HG03469 (cell line): ENCODE data around the gene CABP5.

Experiments
- ATAC-seq: cut with Tn5 transposase; IDR thresholded peaks from one replicate; pipeline ENCODE4 v1.9.1; 2021; ENCODE audit warnings: mild to moderate bottlenecking, moderate library complexity, moderate number of reproducible peaks; ENCODE audit not compliant: unreplicated experiment

The CABP5 gene

DNA sequence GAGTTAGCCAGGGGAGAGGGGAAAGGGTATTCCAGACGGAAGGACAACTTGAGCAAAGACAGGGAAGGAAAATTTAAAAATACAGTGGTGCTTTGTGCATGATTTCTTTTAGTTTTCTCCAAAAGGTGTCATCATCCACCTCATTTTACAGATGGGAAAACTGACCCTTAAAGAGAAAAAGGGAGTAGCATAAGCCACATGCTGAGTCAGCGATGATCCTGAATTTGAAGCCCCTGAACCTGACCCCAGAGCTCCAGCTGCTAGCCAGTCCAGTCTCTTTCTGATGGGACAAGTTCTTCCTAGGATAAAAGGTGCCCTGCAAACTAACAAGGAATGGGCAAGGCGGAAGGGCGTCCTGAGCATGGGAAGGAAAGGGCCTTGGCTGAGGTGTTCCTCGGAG, 10.3 kb downstream of the CABP5 start:
- no peak for ATAC-seq

DNA sequence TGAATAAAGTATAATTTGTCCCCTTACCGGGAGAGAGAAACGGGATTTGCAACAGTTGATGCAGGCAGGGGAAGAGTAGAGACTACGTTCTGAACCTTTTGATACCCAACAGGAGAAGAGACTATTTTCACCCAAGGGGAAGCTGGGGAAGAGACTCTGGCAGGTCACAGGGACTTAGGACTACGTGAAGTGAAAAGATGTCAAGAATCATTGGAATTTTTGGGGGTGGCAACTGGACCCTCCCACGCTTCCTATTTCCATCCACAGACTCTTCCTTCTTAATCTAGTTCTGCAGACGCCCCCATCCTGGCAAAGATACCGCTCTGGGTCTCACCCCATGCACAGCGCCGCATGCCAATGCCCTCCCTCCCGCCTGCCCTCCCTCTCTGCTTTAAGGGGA, 13.8 kb downstream of the CABP5 start:
- ATAC-seq = no peak

DNA sequence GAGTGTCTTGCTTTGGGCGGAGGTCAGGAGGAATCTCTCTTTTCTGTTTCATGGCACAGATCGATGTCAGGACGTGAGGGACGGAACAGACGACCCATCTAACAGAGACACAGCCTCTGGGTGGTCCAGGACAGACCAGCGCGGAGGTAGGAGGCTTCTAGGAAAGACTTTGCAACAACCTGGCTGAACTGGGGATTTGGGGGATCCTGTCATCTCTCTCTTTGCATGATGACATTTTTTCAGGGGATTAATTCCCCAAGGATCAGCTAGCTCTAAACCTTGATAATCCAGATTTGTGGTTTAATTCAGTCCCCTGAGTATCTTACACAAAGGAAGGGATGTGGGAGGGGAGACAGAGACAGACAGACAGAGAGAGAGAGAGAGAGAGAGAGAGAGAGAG, 14.4 kb downstream of the CABP5 start:
- ATAC-seq = no peak

DNA sequence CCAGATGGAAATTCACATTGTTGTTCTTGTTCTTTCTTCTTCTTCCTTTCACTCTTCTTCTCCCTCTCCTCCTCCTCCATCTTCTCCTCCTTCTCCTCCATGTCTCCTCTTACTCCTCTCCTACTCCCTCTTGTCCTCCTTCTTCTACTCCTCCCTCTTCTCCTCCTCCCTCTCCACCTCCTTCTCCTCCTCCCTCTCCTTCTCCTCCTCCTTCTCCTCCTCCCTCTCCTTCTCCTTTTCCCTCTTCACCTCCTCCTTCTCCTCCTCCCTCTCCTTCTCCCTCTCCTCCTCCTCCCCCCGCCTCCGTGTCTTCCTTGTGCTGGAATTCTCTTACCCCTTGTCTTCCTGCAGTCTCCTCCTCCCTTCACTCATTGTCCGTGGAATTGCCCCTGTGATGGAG, 18.4 kb downstream of the CABP5 start:
- no peak for ATAC-seq

DNA sequence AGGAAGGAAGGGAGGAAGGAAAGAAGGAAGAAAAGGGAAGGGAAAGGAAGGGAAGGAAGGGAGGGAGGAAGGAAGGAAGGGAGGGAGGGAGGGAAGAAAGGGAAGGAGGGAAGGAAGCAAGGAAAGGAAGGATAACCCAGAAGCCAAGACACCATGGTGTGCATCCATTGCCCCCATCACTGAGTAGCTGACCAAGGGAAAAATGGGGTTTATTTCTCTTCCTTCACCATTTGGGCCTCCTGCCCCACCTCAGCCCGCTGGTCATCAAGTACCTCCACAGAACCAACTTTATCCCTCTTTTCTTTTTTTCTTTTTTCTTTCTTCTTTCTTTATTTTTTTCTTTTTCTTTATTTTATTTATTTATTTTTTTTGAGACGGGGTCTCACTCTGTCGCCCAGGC, 20.4 kb downstream of the CABP5 start:
- no peak for ATAC-seq

DNA sequence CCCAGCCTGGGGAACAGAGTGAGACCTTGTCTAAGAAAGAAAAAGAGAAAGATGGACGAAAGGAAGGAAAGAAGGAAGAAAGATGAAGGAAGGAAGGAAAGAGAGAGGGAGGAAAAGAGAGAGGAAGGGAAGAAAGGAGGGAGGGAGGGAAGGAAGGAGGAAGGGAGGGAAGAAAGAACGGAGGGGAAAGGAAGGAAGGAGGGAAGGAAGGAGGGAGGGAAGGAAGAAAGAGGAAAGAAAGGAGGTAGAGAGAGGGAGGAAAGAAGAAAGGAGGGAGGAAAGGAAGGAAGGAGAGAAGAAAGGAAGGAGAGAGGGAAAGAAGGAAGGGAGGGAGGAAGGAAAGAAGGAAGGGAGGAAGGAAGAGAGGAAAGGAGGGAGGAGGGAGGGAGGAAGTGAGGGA, 20.9 kb downstream of the CABP5 start:
- no peak for ATAC-seq

DNA sequence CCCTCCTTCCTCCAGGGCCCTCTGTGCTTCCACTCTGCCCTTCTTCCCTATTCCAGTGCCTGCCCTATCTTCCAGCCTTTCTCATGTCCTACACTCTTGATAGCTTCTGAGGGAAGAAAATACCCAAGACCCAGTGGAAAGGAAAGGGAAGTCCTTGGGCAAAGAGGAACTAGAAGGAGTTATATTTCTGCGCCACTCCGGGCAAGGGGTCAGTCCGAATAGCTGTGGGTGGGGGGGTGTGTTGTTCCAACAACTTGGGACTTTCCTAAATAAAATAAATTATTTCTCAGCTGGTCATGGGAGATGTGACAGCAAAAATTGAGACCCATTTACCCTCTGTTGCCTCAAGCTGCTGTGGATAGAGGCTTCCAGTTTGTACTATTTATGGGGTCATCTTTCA, 23.2 kb downstream of the CABP5 start:
- ATAC-seq = no peak

DNA sequence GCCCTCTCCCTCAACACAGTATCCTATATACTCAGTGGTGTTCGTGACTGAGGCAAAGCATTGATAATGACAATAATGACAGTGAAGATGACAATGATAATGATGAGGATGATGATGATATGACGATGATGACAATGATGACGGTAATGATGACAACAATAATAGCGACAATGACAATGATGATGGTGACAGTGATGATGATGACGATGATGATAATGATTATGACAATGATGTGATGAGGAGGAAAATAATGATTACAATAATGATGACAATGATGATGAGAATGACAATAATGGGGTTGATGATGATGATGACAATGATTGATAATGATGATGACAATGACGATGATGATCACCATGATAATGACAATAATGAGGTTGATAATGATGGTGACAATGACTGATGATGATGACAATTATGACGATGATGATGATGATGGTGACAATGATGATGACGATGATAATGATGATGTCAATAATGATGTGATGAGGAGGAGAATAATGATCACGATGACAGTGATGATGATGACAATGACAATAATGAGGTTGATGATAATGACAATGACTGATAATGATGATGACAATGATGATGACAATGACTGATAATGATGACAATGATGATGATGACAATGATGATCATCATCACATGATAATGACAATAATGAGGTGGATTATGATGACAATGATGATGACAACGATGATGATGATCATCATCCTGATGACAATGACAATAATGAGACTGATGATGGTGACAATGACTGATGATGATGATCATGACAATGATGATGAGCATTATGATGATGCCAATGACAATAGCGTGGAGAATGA, 32.7 kb downstream of the CABP5 start:
- ATAC-seq = no peak

DNA sequence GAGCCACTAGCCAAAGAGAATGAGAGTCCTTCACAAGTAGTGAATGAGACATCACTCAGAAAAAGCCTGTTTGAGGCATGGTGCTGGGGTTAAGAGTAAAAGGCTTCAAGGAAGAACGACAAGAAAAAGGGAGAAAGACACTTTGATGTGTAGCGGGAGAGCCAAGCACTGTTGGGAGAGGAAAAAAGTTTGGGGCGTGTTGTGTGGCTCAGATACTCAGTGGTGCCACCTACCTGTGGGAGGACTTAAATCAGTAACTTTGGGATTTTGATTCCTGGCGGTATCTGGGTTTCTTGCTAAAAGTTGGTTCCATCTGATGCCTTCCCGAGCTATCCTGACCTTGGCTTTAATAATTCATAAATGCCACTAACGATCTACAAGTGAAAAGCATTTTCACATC, 37.1 kb downstream of the CABP5 start:
- no peak for ATAC-seq

DNA sequence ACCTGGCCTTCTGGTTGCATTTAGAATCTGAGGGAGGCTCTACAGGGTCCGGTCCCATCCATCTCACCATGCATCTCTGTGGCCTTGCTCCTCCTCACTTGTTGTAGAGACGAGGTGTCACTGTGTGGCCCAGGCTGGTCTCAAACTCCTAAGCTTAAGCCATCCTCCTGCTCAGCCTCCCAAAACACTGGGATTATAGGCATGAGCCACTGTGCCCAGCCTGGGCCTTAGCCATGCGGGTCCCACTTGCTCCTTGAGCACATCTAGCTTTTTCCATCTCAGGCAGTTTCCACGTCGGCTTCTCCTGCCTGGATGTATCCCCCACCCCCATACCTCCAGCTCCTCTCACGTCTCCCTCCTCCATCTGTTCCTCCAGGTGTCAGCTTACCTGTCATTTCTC, 39.6 kb downstream of the CABP5 start:
- ATAC-seq = no peak

DNA sequence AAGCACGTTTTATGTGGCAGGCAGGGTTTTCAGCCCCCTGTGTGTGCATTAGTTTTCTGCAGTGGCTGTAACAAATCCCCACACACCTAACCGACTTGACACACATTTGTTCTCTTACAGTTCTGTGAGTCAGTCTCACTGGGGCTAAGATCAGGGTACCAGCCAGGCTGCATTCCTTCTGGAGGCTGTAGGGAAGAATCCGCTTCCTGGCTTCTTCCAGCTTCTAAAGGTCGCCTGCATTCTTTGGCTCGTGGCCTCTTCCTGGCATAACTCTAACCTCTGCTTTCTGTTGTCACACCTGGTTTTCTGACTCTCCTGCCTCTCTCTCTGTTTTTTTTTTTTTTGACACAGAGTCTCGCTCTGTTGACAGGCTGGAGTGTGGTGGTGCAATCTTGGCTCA, 43.0 kb downstream of the CABP5 start:
- no peak for ATAC-seq

DNA sequence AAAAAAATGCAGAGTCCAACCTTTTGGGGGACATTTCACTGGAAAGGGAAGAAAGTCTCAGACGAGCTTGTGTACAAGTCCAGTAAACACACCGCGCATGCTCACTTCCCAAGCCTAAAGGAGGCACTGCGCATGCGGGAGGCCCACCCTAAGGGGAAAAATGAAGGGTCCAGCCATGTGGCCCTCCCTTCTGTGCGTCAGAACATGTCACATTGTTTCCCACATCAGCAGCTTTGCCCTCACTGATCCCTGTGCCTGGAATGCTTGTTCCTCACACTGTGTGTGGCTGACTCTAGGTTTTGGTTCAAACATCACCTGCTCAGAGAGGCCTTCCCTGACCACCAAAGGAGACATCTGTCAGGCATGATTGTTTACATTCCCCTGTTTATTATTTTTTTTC, 45.1 kb downstream of the CABP5 start:
- ATAC-seq = no peak

DNA sequence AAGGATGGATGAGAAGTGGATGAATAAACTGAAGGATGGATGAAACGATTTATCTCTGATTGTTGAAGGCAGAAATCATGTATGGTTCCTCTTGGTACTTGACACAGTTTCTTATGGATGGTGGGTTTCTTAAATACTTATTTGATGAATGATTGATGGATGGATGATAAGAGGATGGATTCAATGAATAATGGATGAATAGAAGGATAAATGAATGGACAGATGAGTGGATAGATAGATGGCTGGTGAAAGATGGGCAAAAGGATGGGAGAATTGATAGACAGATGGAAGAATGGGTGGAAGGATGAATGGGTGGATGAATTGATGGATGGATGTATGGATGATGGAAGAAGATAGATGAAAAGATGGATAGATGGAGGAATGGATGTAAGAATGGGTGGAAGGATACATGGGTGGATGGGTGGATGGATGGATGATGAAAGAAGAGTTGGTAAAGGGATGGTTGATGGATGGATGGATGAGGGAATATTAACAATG, 47.6 kb downstream of the CABP5 start:
- ATAC-seq = no peak

DNA sequence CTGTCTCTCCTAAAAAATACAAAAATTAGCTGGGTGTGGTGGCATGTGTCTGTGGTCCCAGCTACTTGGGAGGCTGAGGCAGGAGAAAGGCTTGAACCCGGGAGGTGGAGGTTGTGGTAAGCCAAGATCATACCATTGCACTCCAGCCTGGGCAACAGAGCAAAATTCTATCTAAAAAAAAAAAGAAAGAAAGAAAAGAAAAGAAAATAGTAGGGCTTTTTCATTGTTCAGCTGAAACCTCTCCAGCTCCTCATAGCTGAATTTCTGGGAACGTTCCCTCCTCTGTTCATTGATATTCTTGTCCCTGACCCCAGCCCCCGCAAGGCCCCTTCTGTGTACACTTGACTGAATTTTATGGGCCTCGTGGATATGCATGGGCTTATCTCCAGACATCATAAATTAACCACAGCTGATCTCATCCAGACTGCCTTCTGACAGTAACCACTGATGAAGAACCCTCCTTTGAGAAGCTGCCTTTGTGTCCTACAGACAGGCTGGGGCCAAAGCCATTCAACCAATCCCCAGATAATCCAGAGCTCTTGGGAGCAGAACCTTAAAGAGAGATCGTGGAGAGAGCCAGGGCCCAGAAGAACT, 49.6 kb downstream of the CABP5 start, which contains the start of gene ELSPBP1:
Gene ELSPBP1 (plus strand): TSS at position 424 of the 594 bp plus-strand sequence. CDS start 14,036 bp downstream, outside the sequence.
- no peak for ATAC-seq

DNA sequence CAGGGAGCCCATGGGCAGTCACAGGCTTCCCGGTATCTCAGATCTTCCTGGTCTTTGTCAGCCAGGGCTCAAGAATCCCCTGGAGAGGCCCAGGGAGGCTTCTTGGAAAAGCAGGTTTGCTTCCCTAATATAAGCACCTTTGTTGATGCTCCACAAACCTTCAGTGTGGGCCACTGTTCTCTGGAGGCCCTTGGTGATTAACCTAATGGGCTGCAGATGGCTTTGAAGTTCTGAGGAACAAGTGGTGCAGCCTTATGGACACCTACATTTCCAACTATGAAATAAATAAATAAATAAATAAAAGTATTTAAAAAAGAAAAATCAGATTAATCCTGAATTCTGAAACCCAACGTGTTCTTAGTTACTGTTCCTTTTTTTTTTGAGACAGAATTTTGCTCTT, 51.8 kb downstream of the CABP5 start, which contains the start of gene BSPH1:
Gene BSPH1 (minus strand): TSS at position 101 of the 400 bp plus-strand sequence. CDS start 89 bp downstream, at position 12.
- no peak for ATAC-seq

DNA sequence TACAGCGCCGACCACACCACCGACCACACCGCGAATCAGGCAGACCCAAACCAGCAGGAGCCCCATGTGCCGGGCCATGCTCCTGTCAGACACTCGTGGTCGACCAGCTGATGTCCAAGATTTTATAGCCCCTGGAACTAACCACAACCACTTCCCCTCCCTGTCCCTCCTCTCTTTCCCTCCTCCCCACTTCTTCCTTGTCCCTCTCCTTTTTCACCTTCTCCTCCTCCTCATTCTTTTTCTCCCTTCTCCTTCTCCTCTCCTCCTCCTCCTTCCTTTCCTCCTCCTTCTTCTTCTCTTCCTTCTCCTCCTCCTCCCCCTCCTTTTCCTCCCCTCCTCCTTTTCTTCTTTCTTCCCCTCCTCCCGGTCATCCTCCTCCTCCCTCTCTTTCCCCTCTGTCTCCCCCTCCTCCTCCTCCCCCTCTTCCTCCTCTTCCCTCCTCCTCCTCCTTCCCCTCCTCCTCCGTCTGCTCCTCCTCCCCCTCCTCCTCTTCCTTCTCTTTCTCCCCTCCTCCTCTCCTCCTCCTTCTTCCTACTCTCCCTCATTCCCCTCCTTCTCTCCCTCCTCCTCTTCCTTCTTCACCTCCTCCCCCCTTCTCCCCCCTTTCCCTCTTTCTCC, 52.6 kb downstream of the CABP5 start:
- no peak for ATAC-seq
